ENCODE measurements around the gene ADAMTS12.

- TF ChIP-seq CTCF (IDR thresholded peaks at IDR 0.05; ENCODE audit: low read depth, low read length, missing input control) (no peak), RAD21 (IDR thresholded peaks at IDR 0.05) (no peak), ATF3 (IDR thresholded peaks at IDR 0.05) (no peak), HNF4G (IDR thresholded peaks at IDR 0.05) (no peak), ZBTB33 (IDR thresholded peaks at IDR 0.05) (no peak), NR2F2 (IDR thresholded peaks at IDR 0.05) (no peak), TAF1 (conservative IDR thresholded peaks at IDR 0.05) (no peak), MAX (IDR thresholded peaks at IDR 0.05) (no peak), SP1 (IDR thresholded peaks at IDR 0.05) (no peak), HNF4A (conservative IDR thresholded peaks at IDR 0.05) (no peak), YY1 (IDR thresholded peaks at IDR 0.05) (no peak), JUND (IDR thresholded peaks at IDR 0.05) (no peak), REST (IDR thresholded peaks at IDR 0.05) (no peak), GABPA (IDR thresholded peaks at IDR 0.05 in 1 of 2, conservative IDR thresholded peaks at IDR 0.05 in 1 of 2) (no peak)
Measured at GRCh38 chr5:33701951-33702350, 189.8 kb downstream of the ADAMTS12 start.

All from liver (tissue), 3 donors.